CD4-positive, alpha-beta T cell treated with Interleukin-17A for 4 hours (primary cell): ENCODE data around the gene CYTH4.

Experiments
- DNase-seq: peaks from one replicate; pipeline ENCODE4 v3.0.0-alpha.2; 2020; ENCODE audit warnings: mixed read lengths

The CYTH4 gene

GRCh38 chr22:37353839-37354238 lies 71.5 kb downstream of the CYTH4 start:
- no peak for DNase-seq

GRCh38 chr22:37354261-37354660 lies 72.0 kb downstream of the CYTH4 start:
- DNase-seq, result no peak

GRCh38 chr22:37354670-37355069 lies 72.4 kb downstream of the CYTH4 start:
- no peak for DNase-seq

- no peak for DNase-seq
Measured at GRCh38 chr22:37355174-37355573, 72.9 kb downstream of the CYTH4 start.

GRCh38 chr22:37356922-37357321 lies 74.6 kb downstream of the CYTH4 start:
- DNase-seq, result no peak

GRCh38 chr22:37357446-37358075 lies 75.3 kb downstream of the CYTH4 start:
- no peak for DNase-seq

GRCh38 chr22:37358386-37358785 lies 76.1 kb downstream of the CYTH4 start:
- no peak for DNase-seq

- DNase-seq, result no peak
Measured at GRCh38 chr22:37358917-37359316, 76.6 kb downstream of the CYTH4 start.

- DNase-seq, result no peak
Measured at GRCh38 chr22:37362621-37363020, 80.3 kb downstream of the CYTH4 start.

GRCh38 chr22:37363261-37363992 lies 81.1 kb downstream of the CYTH4 start:
- no peak for DNase-seq
